Thyroid gland (tissue), 4 donors: ENCODE data around the gene TNPO3. TPM values are rescaled to one million over a fixed set of nuclear protein-coding genes. Genes with fewer than 3 reads are reported as not detected.

Experiments
- DNase-seq, 2 donors: peaks; one replicate each; pipeline ENCODE4 v3.0.0-alpha.2; 2019
- H3K27ac ChIP-seq, 3 donors: fragments of 200-600 bp; sonication (generic); 1 replicate in 2 of 3; 2 replicates in 1 of 3; pipeline ENCODE4 v1.5.1; 2016 to 2019; ENCODE audit warnings: mild to moderate bottlenecking in 1 of 3, moderate library complexity in 1 of 3
- H3K27me3 ChIP-seq: fragments of 200-600 bp; sonication (generic); one replicate; pipeline ENCODE4 v1.5.1; 2019
- H3K36me3 ChIP-seq, 2 donors: fragments of 200-600 bp; sonication (generic); one replicate each; pipeline ENCODE4 v1.5.1; 2016 to 2019
- H3K4me1 ChIP-seq, 2 donors: fragments of 200-600 bp; sonication (generic); one replicate each; pipeline ENCODE4 v1.5.1; 2017 to 2019
- H3K4me3 ChIP-seq, 3 donors: fragments of 200-600 bp; sonication (generic); replicated peaks in 1 of 3; 1 replicate in 2 of 3; 2 replicates in 1 of 3; pipeline ENCODE4 v1.5.1; 2016; ENCODE audit warnings: mild to moderate bottlenecking in 1 of 3
- H3K9me3 ChIP-seq: fragments of 200-600 bp; sonication (generic); one replicate; pipeline ENCODE4 v1.5.1; 2017
- POLR2A ChIP-seq, 2 donors: fragments of 450-650 bp; IDR thresholded peaks; one replicate each; pipeline ENCODE4 v1.6.1; 2017; ENCODE audit warnings: antibody characterized with exemption in 2 of 2, mild to moderate bottlenecking in 2 of 2, moderate library complexity in 1 of 2
- WGBS, 2 donors: methylation state at CpG; one replicate each; pipeline ENCODE4 v1.1.5; 2017; 5-methylcytosine and 5-hydroxymethylcytosine counted together
- intact Hi-C: fragments of 100-400 bp; cut with DNase I; formaldehyde crosslinking; loops from one replicate; pipeline ENCODE4 v1.15.1; 2023
- total RNA-seq, 4 donors: library from RNA; depleted of rRNA; stranded (reverse); fragments of >200 nt; gene quantifications; one replicate each; pipeline ENCODE4 v1.2.3, GENCODE V29; 2016
- TF ChIP-seq, protein P1 (sequence below), 6 experiments: fragments of 200-600 bp in 3 of 6; fragments of 450-650 bp in 3 of 6; sonication (generic) in 3 of 6; IDR thresholded peaks; one replicate each; pipeline ENCODE4 v1.5.1; 2016 to 2019; ENCODE audit warnings: antibody characterized with exemption in 6 of 6, mild to moderate bottlenecking in 2 of 6, inconsistent platforms in 1 of 6, moderate library complexity in 1 of 6

TNPO3 gene
- total RNA-seq, 4 donors from 2014 or later: 46.1 to 56.2 (median 51.8) TPM

- Histone ChIP-seq H3K9me3 (no peaks in the 10 kb centered on the region), H3K4me3 (no peak overlapping the region), H3K27me3 (no peaks in the 10 kb centered on the region), H3K36me3 (peaks cover 36 to 57% of the 10 kb centered on the region in 2 donors), H3K27ac (no peak overlapping the region), H3K4me1 (no peaks in the 10 kb centered on the region)
- WGBS, 2 donors: 94 to 99% methylated on average over 2 of the region's 2 CpGs
- intact Hi-C loops: no loop called here
- DNase-seq: no peak
- TF ChIP-seq, protein P1, sequence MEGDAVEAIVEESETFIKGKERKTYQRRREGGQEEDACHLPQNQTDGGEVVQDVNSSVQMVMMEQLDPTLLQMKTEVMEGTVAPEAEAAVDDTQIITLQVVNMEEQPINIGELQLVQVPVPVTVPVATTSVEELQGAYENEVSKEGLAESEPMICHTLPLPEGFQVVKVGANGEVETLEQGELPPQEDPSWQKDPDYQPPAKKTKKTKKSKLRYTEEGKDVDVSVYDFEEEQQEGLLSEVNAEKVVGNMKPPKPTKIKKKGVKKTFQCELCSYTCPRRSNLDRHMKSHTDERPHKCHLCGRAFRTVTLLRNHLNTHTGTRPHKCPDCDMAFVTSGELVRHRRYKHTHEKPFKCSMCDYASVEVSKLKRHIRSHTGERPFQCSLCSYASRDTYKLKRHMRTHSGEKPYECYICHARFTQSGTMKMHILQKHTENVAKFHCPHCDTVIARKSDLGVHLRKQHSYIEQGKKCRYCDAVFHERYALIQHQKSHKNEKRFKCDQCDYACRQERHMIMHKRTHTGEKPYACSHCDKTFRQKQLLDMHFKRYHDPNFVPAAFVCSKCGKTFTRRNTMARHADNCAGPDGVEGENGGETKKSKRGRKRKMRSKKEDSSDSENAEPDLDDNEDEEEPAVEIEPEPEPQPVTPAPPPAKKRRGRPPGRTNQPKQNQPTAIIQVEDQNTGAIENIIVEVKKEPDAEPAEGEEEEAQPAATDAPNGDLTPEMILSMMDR (IDR thresholded peaks at IDR 0.05): no peak
- TF ChIP-seq POLR2A (IDR thresholded peaks at IDR 0.05): no peak
Measured at GRCh38 chr7:128982105-128982504, 72.8 kb downstream of the TNPO3 start.

- no peaks in the 10 kb centered on the region for H3K27me3 ChIP-seq
- 85 to 86% methylated on average over 7 of the region's 7 CpGs for WGBS, 2 donors
- intact Hi-C loops: no loop called here
- DNase-seq: no peak
- H3K9me3 ChIP-seq: no peaks in the 10 kb centered on the region
- peaks cover 75 to 82% of the 10 kb centered on the region in 2 donors for H3K36me3 ChIP-seq
- no peak overlapping the region for H3K27ac ChIP-seq
- no peak overlapping the region for H3K4me3 ChIP-seq
- H3K4me1 ChIP-seq: no peaks in the 10 kb centered on the region
- TF ChIP-seq POLR2A (IDR thresholded peaks at IDR 0.05): no peak
- TF ChIP-seq, protein P1 (IDR thresholded peaks at IDR 0.05): no peak
Measured at GRCh38 chr7:128974241-128974934, 80.5 kb downstream of the TNPO3 start.

- H3K27ac ChIP-seq: no peak overlapping the region
- WGBS, 2 donors: 95 to 96% methylated on average over 1 of the region's 1 CpG
- intact Hi-C loops: no loop called here
- no peaks in the 10 kb centered on the region for H3K27me3 ChIP-seq
- no peak overlapping the region for H3K4me3 ChIP-seq
- no peaks in the 10 kb centered on the region for H3K4me1 ChIP-seq
- H3K36me3 ChIP-seq: peaks cover 63 to 76% of the 10 kb centered on the region in 2 donors
- TF ChIP-seq POLR2A (IDR thresholded peaks at IDR 0.05): no peak
- TF ChIP-seq, protein P1 (IDR thresholded peaks at IDR 0.05): no peak
- DNase-seq: no peak
- no peaks in the 10 kb centered on the region for H3K9me3 ChIP-seq
Measured at GRCh38 chr7:128968624-128969023, 86.3 kb downstream of the TNPO3 start.

- DNase-seq: no peak
- Histone ChIP-seq H3K4me1 (peaks cover 0 to 9% of the 10 kb centered on the region in 2 donors), H3K27ac (peak overlapping the region in 1 of 3 donors; percentile 43), H3K27me3 (no peaks in the 10 kb centered on the region), H3K4me3 (no peak overlapping the region), H3K36me3 (peaks cover 26 to 44% of the 10 kb centered on the region in 2 donors), H3K9me3 (no peaks in the 10 kb centered on the region)
- 94 to 96% methylated on average over 1 of the region's 1 CpG for WGBS, 2 donors
- TF ChIP-seq, protein P1 (IDR thresholded peaks at IDR 0.05): no peak
- intact Hi-C loops: no loop called here
Measured at GRCh38 chr7:128963327-128963757, 91.6 kb downstream of the TNPO3 start.

- DNase-seq: no peak
- peaks cover 22 to 43% of the 10 kb centered on the region in 2 donors for H3K36me3 ChIP-seq
- no peaks in the 10 kb centered on the region for H3K9me3 ChIP-seq
- peak overlapping the region in 1 of 3 donors; percentile 43 for H3K27ac ChIP-seq
- no peak overlapping the region for H3K4me3 ChIP-seq
- peaks cover 0 to 9% of the 10 kb centered on the region in 2 donors for H3K4me1 ChIP-seq
- no peaks in the 10 kb centered on the region for H3K27me3 ChIP-seq
- TF ChIP-seq, protein P1 (IDR thresholded peaks at IDR 0.05): no peak
- no peak for TF ChIP-seq POLR2A (IDR thresholded peaks at IDR 0.05)
- intact Hi-C loops: no loop called here
Measured at GRCh38 chr7:128962899-128963298, 92.0 kb downstream of the TNPO3 start.
